ENCODE measurements around the gene E4F1.

Gene E4F1

DNA sequence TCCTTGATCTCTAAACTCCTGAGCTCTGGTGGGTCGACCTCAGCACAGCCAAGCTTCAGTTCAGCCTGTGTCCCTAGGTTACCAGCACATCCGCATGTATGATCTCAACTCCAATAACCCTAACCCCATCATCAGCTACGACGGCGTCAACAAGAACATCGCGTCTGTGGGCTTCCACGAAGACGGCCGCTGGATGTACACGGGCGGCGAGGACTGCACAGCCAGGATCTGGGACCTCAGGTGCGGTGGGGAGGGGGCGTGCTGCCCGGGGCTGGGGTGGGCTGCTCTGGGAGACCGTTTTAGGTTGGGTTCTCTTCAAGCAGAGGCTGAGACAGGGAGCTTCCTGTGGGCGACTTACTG, 17.0 kb upstream of the E4F1 start:
- DNase-seq (ENCODE audit: low read depth in 2 of 2), result no peak

DNA sequence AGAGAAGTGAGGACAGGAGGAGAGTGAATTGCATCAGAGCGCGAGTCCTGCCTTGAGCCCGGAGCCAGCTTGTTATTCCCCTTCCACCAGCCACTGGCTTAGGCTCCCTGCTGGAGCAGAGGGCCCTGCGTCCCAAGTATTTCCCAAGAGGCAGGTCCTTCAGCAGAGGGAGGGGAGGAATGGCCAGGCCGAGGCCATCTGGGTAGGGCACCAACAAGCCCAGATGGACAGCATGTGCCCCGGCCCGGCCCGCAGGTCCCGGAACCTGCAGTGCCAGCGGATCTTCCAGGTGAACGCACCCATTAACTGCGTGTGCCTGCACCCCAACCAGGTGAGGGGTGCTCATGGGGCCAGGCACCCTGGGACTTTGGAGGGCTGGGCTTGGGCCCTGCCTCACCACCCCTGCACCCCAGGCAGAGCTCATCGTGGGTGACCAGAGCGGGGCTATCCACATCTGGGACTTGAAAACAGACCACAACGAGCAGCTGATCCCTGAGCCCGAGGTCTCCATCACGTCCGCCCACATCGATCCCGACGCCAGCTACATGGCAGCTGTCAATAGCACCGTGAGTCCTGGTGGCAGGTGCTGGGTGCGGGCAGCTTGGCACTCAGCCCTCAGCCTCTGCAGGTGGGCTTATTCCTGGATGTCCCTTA, 16.5 kb upstream of the E4F1 start:
- DNase-seq (ENCODE audit: low read depth in 2 of 2), result no peak

DNA sequence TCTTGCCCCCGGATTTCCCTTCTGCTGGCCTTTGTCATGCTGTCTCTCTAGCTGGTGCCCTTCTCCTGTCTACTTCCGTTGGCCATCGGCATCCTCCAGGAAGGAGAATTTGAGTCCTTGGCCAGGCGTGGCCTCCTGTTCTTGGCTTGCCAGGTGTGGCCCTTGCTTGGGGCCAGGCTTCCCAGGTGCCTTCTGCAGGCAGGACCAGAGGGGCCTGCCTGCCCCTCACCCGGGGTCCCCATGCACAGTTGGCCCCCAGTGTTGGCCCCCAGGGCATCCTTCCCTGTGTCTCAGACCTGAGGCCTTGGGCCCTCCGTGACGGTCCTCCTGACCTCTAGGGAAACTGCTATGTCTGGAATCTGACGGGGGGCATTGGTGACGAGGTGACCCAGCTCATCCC, 15.5 kb upstream of the E4F1 start:
- no peak for DNase-seq (ENCODE audit: low read depth in 2 of 2)

DNA sequence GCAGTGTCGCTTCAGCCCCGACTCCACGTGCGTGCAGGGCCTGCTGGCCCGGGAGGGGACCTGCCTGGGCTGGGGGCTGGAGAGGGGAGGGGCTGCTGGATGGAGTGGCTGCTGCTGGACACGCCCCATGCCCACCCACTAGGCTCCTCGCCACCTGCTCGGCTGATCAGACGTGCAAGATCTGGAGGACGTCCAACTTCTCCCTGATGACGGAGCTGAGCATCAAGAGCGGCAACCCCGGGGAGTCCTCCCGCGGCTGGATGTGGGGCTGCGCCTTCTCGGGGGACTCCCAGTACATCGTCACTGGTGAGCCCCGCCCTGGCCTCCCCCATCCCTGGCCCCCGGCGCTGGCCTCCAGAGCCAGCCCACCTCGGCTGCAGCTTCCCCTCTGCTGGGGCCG, 15.1 kb upstream of the E4F1 start:
- DNase-seq (ENCODE audit: low read depth in 2 of 2), result no peak

DNA sequence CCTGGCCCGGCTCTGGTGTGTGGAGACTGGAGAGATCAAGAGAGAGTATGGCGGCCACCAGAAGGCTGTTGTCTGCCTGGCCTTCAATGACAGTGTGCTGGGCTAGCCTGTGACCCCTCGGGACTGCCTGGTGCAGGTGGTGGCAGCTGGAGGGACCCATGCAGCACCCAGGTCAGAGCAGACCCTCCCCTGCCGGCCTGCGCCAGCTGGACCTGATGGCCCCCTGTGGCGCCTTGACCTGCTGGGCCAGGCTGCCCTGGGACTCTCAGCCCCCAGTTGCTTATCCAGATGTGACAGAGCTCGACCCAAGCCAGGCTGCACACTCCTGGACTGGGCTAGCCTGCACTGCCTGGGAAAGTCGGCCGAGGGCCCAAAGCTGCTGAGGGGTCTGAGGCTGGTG, 14.6 kb upstream of the E4F1 start:
- DNase-seq (ENCODE audit: low read depth in 2 of 2), result no peak

DNA sequence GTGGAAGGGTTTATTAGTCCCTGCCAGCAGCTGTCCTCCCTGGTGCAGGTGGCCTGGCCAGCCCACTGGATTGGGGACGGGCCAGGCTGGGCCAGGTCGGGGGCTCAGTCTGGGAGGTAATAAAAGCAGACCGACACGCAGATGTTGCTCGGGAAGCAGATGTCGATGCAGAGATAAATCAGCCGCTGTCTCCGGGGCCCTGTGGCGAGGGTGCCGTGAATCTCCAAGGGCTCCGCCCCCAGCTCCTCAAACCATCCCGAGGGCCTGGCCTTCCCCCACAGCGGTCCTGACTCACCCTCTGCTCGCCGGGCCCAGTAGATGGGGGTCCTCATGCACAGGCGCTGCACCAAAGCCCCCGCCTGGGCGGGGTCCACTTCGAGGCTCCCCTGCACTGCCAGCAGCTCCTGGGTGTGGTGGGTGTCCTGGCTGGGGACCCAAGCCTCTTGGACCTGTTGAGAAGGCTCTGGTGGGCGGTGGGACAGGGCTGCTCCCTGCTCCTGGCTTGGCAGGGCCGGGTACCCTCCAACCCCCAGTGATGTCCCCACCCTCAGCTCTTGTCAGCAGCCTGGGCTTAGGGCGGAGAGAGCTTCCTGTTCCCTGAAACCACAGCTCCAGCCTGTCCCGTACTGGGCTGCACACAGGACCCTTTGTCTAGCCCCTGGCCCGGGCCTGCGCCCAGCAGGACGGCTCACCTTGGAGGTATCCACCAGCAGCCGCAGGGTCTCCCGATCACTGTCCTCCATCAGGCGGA, 14.0 kb upstream of the E4F1 start:
- no peak for DNase-seq (ENCODE audit: low read depth in 2 of 2)

DNA sequence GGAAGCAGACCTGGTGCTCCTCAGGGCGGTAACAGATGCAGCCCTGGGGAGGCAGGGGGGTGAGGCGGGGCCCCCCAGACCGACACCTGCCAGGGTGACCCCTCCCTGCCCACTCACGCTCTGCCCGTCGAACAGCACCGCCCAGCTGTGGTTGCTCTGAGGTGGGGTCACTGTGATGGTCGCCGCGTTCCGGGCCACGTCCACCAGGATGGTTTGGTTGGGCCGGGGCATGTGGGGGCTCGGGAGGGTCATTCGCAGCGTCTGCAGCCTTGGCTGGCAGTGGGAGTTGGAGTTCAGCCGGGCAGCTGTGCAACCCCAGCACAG, 13.4 kb upstream of the E4F1 start:
- no peak for DNase-seq (ENCODE audit: low read depth in 2 of 2)

DNA sequence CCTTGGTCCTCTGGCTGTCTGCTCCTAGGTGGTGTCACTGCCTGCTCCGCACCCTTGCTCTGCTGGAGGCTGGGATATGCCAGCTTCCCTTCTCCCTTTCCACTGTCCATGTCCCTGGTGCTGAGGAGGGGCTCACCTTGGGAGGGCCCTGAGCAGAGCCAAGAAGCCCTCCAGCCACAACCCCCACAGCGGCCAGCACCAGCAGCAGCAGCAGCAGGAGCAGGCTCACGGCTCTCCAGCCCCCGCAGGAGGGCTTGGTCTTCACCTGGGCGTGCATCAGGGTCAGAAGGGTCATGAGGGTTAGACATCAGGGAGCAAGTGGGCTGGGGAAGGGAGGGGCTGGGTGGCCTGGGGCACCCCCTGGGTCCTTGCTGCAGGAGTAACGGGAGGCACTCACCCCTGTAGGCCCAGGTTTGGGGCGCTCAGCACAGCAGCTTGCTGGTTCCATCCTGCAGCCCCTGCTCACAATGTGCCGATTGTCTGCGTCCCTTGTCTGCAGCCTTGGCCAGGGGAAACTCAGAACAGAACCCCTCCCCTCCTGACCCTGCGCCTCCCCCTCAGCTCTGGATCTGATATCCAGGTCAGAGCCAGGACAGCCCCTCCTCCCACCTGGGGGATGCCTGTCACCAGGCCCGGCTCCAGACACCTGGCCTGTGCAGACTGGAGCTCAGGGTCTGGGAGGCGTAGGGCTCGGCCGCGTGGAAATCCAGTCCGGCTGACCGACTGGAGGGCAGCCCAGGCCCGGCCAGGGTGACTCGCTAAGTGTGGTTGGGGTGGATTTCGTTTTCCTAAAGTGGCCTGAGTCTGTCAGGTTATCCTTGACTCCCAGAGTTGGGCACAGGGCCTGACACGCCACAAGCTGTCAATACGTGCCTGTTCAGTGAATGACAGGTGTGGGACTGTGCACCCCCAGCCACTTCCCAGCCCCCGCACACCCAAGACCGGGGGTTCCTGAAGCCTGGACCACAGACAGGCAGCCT, 12.7 kb upstream of the E4F1 start, which contains the start of gene BRICD5:
TSS of gene BRICD5 (minus strand) at position 478 of the 980 bp plus-strand sequence. CDS start at position 448, 30 bp downstream.
- no peak for DNase-seq (ENCODE audit: low read depth in 2 of 2)

DNA sequence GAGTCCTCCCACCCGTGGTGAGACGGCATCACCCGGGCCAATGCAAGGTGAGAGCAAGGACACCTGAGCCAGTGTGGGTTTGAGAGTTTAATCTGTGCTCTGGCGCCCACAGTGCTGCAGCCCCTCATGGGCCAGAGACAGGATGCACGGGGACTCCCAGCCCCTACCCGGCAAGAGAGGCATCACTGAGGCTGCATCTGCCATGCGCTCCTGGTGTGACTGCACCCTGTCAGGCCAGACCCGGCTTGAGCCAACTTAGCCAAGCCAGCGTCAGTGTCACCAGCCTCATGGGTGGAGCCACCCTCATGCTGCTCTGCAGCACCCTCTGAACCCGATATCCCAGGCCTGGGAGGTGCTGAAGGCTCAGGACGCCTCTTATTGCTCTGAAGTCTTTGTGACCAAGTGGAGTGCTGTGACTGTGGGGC, 11.5 kb upstream of the E4F1 start:
- DNase-seq (ENCODE audit: low read depth in 2 of 2), result no peak

DNA sequence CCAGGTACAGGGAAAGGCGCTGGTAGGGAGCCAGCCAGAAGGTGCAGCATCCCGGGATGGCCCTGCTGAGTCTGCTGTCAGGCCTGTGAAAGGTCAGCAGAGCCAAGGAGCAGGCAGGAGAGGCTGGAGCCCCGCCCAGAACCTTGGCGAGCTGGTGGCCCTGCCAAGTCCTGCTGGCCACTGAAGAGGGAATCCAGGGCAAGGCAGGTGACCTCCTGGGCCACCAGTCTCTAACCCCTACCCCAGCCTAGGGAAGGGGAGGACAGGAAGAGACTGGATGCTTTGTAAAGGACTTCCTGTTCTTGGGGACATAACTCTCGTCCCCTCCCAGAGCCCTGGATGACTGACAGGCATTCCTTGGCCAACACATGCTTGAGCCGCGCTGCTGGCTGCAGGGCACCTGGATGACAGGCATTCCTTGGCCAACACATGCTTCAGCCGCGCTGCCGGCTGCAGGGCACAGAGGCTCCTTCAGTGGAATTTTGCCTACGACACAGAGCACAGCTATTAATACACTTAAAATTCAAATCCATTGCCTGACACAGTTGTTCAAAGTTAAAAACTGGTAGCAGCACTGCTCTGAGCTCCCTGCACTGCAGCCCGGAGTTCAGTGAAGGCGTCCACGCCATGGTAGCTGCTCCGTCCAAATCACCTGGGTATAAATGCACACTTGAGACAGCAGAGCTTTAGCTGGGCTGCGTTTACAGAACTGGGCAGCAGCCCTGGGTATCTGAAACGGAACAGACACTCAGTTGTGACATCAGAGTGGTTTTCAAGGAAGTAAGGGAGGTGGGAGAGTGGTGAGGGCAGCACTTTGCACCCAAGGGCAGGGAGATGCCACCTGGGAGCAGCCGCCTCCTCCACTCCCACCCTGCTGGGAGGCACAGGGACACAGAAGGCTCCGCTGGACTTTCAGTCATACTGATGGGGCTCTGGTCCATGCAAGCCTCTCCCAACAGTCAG, 10.7 kb upstream of the E4F1 start:
- no peak for DNase-seq (ENCODE audit: low read depth in 2 of 2)

DNA sequence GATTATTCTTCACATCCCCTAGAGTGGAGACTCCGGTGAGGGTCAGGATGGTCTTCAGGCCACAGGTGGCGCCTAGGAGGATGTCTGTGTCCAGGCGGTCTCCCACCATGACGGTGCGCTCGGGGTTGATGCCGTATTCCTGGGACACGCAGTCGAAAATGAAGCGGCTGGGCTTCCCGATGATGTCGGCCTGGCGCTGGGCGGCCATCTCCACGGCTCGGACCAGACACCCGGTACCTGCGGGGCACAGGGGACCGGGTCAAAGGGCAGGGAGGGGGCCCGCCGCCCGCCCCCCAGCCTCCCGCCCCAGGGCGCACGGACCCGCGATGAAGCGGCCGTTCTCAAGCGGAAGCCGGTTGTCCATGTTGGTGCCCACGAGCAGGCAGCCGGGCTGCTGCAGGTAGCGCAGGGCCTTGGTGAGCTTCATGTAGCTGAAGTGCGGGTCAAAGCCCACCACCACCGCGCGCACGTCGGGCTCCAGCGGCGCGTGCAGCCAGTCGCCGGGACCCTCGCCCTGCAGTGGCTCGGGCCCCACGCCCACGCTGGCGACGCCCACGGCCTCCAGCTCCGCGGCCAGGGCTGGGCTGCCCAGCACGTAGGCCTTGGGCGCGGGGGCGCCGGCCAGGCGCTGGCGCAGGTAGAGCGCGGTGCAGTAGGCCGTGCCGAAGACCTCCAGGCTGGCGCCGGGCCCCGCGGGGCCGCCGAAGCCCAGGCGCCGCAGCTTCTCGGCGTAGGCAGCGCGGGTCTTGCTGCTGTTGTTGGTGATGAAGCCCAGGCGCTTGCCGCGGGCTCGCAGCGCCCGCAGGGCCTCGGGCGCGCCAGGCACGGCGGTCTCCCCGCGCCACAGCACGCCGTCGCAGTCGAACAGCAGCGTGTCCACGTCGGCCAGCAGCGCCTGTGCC, 9.3 kb upstream of the E4F1 start:
- no peak for DNase-seq (ENCODE audit: low read depth in 2 of 2)

DNA sequence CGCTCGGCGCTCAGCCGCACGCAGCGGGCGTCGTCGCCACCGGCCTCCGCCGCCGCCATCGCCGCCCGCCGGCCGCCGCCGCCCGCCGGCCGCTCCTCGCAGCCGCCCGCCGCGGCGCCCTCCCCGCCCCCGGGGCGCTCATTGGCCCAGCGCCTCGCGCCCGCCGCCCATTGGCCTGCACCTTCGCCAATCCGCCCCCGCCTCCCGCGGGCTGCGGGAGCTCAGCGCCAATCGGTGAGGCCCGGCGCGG, 8.7 kb upstream of the E4F1 start, which contains the start of gene PGP:
TSS of gene PGP (minus strand) at position 122 of the 250 bp plus-strand sequence. CDS start at position 59, 63 bp downstream.
- no peak for DNase-seq (ENCODE audit: low read depth in 2 of 2)

DNA sequence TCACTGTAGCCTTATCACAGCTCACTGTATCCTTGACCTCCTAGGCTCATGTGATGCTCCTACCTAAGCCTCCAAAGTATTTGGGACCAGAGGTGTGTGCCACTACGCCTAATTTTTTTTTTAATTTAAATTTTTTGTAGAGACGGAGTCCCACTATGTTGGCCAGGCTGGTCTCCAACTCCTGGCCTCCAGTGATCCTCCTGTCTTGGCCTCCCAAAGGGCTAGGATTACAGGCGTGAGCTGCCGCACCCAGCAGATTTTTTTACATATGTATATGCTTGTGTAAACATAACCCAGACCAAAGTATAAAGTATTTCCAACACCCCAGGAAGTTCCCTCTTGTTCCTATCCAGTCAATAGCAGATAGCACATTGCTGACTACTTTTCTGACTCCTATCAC, 7.1 kb upstream of the E4F1 start:
- DNase-seq (ENCODE audit: low read depth in 2 of 2), result no peak

DNA sequence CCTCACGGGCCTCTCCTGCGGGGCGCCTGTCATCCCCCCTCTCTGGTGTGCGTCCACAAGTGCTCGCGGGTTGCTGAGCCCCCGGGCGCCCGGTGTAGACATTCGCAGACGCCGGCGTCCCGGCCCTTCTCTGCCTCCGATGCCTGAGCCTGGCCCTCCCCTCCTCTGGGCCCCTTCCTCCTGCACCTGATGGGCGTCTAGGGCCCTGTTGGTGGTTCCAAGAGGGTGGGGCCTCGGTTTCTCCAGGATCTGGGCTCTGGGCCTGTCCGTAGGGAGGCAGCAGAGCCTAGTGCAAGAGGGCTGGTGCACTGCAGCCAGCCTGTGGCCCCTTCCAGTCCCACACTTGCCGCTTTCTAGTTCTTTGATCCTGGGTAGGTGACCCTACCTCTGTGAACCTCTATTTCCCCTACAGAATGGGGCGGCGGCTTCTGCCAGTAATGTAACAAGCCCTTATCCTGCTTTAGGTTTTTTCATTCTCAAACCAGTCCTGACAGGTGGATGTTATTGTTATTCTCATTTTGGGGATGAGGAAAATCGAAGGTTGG, 623 bp downstream of the E4F1 start:
- DNase-seq (ENCODE audit: low read depth in 2 of 2), result no peak

DNA sequence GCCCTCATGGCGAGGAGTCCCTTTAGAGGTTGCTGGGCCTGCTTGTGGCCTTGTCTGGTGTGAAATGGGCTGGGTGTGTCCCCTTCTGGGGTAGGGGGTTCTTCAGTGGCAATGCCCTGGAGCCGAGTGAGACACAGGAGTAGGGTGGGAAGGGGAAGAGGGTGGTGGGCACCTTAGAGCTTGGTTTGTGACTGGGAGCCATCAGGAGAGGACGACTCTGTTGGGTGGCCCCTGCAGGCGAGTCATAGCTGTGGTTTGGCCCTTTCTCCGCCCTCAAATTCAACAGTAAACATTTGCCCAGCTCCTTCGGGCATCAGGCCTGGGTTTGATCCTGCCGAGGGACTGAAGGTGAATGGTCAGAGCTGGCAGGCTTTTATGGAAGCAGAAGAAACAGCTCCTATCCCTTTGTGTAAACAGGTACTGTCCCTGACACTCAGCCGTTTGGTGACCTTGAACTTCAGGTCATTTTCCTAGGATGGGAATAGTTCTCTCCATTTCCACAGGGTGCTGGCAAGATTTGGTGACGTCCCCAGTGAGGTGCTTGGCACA, 2.9 kb downstream of the E4F1 start:
- DNase-seq (ENCODE audit: low read depth in 2 of 2), result no peak

DNA sequence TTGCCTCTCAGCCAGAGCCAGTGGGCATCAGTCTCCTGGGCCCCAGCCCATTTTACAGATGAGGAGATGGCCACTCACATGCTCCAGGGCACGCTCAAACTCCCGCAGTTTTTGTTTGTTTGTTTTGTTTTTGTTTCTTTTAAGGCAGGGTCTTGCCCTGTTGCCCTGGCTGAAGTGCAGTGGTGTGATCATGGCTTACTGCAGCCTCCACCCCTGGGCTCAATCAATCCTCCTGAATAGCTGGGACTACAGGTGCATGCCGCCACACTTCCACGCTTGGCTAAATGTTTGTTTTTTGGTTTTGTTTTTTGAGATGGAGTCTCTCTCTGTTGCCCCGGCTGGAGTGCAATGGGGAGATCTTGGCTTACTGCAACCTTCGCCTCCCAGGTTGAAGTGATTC, 3.5 kb downstream of the E4F1 start:
- DNase-seq (ENCODE audit: low read depth in 2 of 2), result no peak

DNA sequence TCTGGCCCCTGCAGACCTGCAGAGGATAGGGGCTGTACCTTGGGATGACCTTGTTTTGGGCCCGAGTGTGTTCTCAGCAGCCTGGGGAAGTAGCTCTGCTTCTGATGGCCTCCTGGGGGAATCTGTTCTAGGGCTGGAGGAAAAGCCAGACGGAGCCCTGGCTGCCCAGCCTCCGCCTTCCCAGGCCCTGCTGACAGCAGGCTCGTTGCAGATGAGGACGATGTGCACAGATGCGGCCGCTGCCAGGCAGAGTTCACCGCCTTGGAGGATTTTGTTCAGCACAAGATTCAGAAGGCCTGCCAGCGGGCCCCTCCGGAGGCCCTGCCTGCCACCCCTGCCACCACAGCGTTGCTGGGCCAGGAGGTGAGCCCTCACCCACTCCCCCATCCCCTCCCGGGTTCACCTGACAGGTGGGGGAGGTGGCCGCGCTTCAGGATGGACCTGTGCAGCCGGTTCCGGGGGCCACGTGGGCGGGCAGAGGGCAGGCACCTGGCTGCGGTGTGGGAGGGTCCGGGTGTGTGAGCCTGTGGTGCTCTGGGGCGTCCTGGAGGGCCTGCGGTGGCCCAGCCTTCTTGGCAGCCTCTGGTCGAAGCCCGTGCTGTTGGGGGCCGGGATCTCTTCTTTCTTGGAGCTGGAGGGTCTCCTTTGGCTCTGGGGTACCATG, 4.9 kb downstream of the E4F1 start:
- no peak for DNase-seq (ENCODE audit: low read depth in 2 of 2)

DNA sequence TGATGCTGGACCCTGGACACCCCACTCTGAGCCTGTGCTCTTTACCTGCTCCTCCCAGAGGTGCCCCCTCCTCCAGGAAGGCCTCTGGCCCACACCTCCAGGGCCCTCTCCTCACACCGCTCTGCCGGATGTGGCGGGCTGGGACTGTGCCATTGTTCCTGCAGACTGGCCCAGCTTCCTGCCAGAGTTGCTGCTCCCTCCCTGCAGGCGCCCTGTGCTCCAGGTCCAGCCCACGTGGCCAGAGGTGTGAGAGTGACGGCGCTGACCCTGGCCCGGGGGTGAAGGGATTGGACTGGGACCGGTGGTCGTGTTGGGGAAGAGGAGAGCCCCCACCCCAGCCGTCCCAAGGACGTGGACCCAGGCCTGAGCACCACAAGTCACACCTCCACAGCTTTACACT, 5.7 kb downstream of the E4F1 start:
- DNase-seq (ENCODE audit: low read depth in 2 of 2), result no peak

DNA sequence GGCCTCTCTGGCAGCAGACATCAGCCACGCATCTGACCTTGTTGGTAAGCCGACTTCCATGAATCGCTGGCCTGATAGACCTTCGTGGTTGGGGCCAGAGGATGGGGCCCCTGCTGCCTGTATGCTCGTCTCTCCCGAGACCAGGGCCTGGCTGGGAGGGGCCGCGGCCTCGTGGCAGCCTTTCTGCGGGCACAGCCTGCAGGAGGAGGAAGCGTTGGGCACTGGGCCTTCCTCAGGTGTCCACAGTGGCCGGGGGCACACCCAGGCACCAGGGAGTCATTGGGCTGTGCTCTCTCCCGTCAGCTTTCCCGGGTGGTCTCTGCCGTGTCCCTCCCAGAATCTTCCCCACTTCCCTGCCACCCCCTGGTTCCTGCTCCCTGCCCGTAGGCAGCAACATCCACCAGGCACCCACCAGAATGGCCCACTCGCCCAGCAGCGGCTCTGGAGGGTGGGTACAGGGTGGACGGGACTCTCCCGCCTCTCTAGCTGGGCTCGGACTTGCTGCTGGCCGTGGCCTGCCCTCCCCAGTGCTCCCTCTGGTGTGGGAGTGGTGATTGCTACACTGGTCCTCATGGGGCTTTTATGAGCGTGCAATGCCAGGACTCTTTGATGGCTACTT, 6.3 kb downstream of the E4F1 start:
- no peak for DNase-seq (ENCODE audit: low read depth in 2 of 2)

Data from activated CD8-positive, alpha-beta memory T cell treated with anti-CD3 and anti-CD28 coated beads for 4 hours (primary cell).